ENCODE data around the gene MITF.

GRCh38 chr3:69821133-69821532 is 81.9 kb downstream of the MITF start:
- TF ChIP-seq EZH2 (IDR thresholded peaks at IDR 0.05) (no peak), POLR2AphosphoS5 (IDR thresholded peaks at IDR 0.05; ENCODE audit: borderline replicate concordance, low read depth, low read length) (no peak), FOXP2 (optimal IDR thresholded peaks at IDR 0.05; ENCODE audit: control extremely low read depth, extremely low read length, insufficient read depth) (no peak)
